Suprapubic skin (tissue), 4 donors: ENCODE results near the gene GRAMD4. TPM values are rescaled to one million over a fixed set of nuclear protein-coding genes. Genes with fewer than 3 reads are reported as not detected.

Experiments used
- DNase-seq, 2 donors: peaks; one replicate each; pipeline ENCODE4 v3.0.0-alpha.2; 2019; ENCODE audit warnings: low spot score in 2 of 2
- H3K27ac ChIP-seq: fragments of 200-600 bp; sonication (generic); one replicate; pipeline ENCODE4 v1.5.1; 2019
- H3K27me3 ChIP-seq: fragments of 200-600 bp; sonication (generic); one replicate; pipeline ENCODE4 v1.5.1; 2019
- H3K36me3 ChIP-seq: fragments of 200-600 bp; sonication (generic); one replicate; pipeline ENCODE4 v1.5.1; 2019
- H3K4me1 ChIP-seq: fragments of 200-600 bp; sonication (generic); one replicate; pipeline ENCODE4 v1.5.1; 2019
- H3K4me3 ChIP-seq: fragments of 200-600 bp; sonication (generic); one replicate; pipeline ENCODE4 v1.5.1; 2019; ENCODE audit warnings: mild to moderate bottlenecking
- H3K9me3 ChIP-seq: fragments of 200-600 bp; sonication (generic); one replicate; pipeline ENCODE4 v1.5.1; 2019
- EP300 ChIP-seq: sonication (generic); formaldehyde crosslinking; IDR thresholded peaks from one replicate; pipeline ENCODE4 v1.6.1; 2017; ENCODE audit warnings: antibody characterized with exemption
- POLR2A ChIP-seq, 2 donors: fragments of 450-650 bp; IDR thresholded peaks; one replicate each; pipeline ENCODE4 v1.6.1; 2017; ENCODE audit warnings: antibody characterized with exemption in 2 of 2, mild to moderate bottlenecking in 2 of 2, moderate library complexity in 2 of 2
- POLR2AphosphoS5 ChIP-seq, 3 donors: sonication (generic); formaldehyde crosslinking; IDR thresholded peaks; one replicate each; pipeline ENCODE4 v1.6.1; 2017; ENCODE audit warnings: antibody characterized with exemption in 3 of 3
- WGBS: methylation state at CpG from one replicate; pipeline ENCODE4 v1.1.5; 2018; 5-methylcytosine and 5-hydroxymethylcytosine counted together
- total RNA-seq, 4 donors: library from RNA; depleted of rRNA; stranded (reverse); fragments of >200 nt; gene quantifications; one replicate each; pipeline ENCODE4 v1.1.0, GENCODE V29; 2016
- TF ChIP-seq, protein P1 (sequence below), 2 donors: fragments of 200-600 bp in 1 of 2; fragments of 450-650 bp in 1 of 2; sonication (generic) in 1 of 2; IDR thresholded peaks; one replicate each; pipeline ENCODE4 v1.5.1; 2016 to 2019; ENCODE audit warnings: antibody characterized with exemption in 2 of 2, mild to moderate bottlenecking in 1 of 2, moderate library complexity in 1 of 2

The GRAMD4 gene
- 100 to 1,000 TPM in 3 of 4 donors, 10 to 100 TPM in 1; 64.1 to 230 (median 164) TPM for total RNA-seq

DNA sequence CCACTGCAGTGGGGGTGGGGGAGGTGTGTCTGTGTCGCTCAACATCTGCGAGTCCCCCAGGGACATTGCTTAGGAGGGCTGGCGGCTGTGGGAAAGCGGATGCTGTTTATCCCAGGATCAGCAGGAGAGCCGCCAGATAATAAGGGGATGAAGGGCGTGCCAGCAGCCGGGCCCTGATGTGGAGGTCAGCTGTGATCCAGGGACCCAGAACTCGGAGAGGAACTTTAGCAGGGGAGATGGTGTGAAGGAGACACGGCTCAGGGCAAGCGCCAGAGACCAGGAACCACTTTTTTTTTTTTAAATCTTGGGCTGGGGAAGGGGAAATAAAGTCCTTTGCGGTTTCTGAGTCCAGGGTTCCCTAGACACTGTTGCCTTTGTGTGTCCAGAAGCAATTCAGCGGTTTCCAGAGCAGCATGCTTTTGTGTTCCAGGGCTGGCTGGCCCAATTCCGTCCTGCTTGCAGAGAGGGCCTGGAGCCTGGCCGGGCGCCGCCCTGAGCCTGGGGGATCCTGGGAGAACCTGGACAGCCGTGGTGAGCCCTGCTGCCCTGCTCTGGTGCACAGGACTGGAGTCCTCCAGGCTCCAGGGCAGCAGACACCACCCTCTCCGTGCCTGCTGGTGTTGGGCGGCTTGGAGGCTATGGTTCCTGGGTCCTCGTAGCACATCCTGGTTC is at the start of gene GRAMD4:
TSS of gene GRAMD4 (plus strand) at position 557 of the 672 bp plus-strand sequence. CDS start 6,414 bp downstream, outside the sequence.
- TF ChIP-seq EP300 (no peak), POLR2A (IDR thresholded peaks at IDR 0.05) (no peak), POLR2AphosphoS5 (IDR thresholded peaks at IDR 0.05) (no peak)
- TF ChIP-seq, protein P1, sequence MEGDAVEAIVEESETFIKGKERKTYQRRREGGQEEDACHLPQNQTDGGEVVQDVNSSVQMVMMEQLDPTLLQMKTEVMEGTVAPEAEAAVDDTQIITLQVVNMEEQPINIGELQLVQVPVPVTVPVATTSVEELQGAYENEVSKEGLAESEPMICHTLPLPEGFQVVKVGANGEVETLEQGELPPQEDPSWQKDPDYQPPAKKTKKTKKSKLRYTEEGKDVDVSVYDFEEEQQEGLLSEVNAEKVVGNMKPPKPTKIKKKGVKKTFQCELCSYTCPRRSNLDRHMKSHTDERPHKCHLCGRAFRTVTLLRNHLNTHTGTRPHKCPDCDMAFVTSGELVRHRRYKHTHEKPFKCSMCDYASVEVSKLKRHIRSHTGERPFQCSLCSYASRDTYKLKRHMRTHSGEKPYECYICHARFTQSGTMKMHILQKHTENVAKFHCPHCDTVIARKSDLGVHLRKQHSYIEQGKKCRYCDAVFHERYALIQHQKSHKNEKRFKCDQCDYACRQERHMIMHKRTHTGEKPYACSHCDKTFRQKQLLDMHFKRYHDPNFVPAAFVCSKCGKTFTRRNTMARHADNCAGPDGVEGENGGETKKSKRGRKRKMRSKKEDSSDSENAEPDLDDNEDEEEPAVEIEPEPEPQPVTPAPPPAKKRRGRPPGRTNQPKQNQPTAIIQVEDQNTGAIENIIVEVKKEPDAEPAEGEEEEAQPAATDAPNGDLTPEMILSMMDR (IDR thresholded peaks at IDR 0.05): no peak
- Histone ChIP-seq H3K27ac (peak within 1 kb of the TSS; percentile 54), H3K4me3 (no peak within 1 kb of the TSS), H3K4me1 (peaks cover 50% of the 10 kb centered on the region), H3K36me3 (no peaks in the 10 kb centered on the region), H3K27me3 (no peaks in the 10 kb centered on the region), H3K9me3 (no peaks in the 10 kb centered on the region)
- DNase-seq: no peak
- WGBS: 51% methylated on average over 16 of the region's 20 CpGs

GRCh38 chr22:46571642-46572250 is 48.4 kb upstream of the GRAMD4 start:
- no peak overlapping the region for H3K4me3 ChIP-seq
- TF ChIP-seq, protein P1 (IDR thresholded peaks at IDR 0.05): no peak
- TF ChIP-seq EP300 (no peak), POLR2AphosphoS5 (IDR thresholded peaks at IDR 0.05) (no peak), POLR2A (IDR thresholded peaks at IDR 0.05) (no peak)
- H3K4me1 ChIP-seq: peaks cover 15% of the 10 kb centered on the region
- H3K9me3 ChIP-seq: no peaks in the 10 kb centered on the region
- H3K36me3 ChIP-seq: no peaks in the 10 kb centered on the region
- H3K27me3 ChIP-seq: no peaks in the 10 kb centered on the region
- WGBS: 84% methylated on average over 7 of the region's 7 CpGs
- peak in 1 of 2 donors; percentile 42 for DNase-seq
- no peak overlapping the region for H3K27ac ChIP-seq

DNA sequence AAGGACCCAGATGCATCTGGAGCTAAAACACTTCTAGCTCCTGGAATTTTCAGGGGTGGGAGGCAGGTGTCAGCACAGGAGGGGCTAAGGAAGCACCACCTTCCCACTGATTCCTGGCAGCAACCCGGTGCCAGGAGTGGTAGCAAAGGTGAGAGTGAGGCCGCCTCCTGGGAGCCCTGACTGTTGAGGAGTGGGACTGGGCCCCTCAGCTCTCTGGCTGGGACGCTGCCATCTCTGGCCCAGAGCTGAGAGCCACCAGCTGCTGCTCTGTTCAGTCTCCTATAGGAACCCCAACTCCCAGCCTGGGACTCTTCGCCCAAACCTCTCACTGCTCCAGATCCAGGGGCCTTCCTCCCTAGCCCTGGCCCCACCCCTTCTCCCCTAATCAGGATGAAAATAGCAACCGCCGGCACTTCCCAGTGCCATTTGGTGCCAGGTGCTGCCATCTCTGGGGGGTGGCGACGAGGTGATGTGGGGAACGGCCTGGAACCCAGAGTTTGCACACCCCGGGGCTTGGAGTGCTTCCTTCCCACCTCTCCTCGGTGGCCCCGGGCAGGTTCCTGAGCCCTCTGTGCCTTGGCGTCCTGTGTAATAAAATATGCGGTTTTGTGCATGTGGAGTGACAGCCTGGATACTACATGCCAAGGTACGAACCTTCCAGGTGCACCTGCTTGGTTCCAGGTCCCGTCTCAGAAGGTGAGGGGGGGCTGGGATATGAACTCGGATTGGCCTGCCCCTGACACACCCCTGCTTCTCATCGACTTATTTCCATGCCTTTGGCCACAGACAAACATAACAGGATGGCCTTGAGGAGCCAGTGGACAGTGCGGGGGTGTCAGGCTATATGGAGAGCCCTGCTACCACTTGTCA is 47.0 kb upstream of the GRAMD4 start:
- peak in 1 of 2 donors; percentile 61 for DNase-seq
- 77% methylated on average over 12 of the region's 19 CpGs for WGBS
- Histone ChIP-seq H3K4me3 (no peak overlapping the region), H3K27me3 (no peaks in the 10 kb centered on the region), H3K9me3 (no peaks in the 10 kb centered on the region), H3K4me1 (peaks cover 23% of the 10 kb centered on the region), H3K36me3 (no peaks in the 10 kb centered on the region), H3K27ac (no peak overlapping the region)
- TF ChIP-seq, protein P1 (IDR thresholded peaks at IDR 0.05): no peak
- no peak for TF ChIP-seq POLR2A (IDR thresholded peaks at IDR 0.05)
- no peak for TF ChIP-seq POLR2AphosphoS5 (IDR thresholded peaks at IDR 0.05)
- no peak for TF ChIP-seq EP300

DNA sequence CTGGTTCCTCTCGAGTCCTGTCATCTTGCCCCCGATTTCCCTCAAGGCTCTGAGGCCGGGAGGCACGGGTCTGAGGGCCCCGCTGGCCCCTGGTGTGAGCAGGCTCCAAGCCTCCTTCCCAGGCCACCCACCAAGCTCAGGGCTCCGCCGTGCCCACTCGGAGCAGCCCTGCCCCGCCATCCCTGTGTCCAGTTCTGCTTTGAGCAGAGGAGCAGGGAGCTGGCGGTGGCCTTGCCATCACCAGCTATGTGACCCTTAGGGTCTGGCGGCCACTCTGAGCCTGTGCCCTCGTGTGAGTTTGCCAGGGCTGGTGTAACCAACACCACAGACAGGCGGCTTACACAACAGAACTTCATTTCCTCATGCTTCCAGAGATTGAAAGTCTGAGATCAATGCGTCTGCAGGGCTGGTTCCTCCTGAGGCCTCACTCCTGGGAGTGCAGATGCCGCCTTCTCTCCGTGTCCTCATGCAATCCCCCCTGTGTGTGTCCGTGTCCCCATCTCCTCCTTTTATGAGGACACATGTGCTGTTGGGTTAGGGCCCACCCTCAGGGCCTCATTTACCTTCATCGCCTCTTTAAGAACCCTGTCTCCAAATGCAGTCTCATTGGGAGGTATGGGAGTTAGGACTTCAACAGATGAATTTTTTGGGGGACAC is 46.3 kb upstream of the GRAMD4 start:
- TF ChIP-seq, protein P1 (IDR thresholded peaks at IDR 0.05): no peak
- no peak for TF ChIP-seq POLR2A (IDR thresholded peaks at IDR 0.05)
- Histone ChIP-seq H3K36me3 (no peaks in the 10 kb centered on the region), H3K27ac (no peak overlapping the region), H3K9me3 (no peaks in the 10 kb centered on the region), H3K4me3 (no peak overlapping the region), H3K27me3 (no peaks in the 10 kb centered on the region), H3K4me1 (peaks cover 30% of the 10 kb centered on the region)
- 85% methylated on average over 13 of the region's 18 CpGs for WGBS
- DNase-seq: peak in 1 of 2 donors; percentile 56
